ENCODE measurements around the gene TBCB. TPM values are rescaled to one million over a fixed set of nuclear protein-coding genes. Genes with fewer than 3 reads are reported as not detected.

Gene TBCB
- total and polyA plus RNA-seq, 2 experiments from 2014 or later: 177 to 268 TPM

DNA sequence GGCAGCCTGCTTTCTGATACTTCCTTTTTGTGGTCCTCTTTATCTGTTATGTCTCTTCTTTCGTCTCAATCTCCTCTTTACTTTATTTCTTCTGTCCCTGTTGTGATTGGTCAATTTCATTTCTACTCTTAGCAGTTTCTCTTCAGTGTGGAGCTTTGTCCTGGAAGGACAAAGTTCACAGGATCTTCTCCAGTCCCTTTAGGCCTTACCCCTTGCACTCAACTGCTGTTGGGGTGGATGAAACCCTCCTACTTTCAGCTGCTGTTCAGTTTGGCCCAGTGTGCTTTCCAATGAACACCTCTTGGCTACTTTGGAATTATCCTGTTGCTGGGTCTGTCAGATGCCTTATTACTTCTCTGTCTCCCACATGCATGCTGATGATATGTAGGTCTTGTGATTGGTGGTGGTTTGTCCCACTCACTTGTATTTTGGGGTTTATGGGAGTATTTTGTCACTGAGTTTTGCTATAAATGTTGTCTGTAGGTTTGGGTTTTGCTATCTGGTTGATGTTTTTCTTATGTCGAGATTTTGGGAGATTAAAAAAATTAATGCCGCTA, 35.8 kb upstream of the TBCB start:
- H3K4me3 ChIP-seq: no peak overlapping the region
- no peaks in the 10 kb centered on the region for H3K27me3 ChIP-seq
- no peak for DNase-seq (ENCODE audit: low read depth in 1 of 2, low spot score in 1 of 2)
- H3K9me3 ChIP-seq (ENCODE audit: low read depth): no peaks in the 10 kb centered on the region
- H3K27ac ChIP-seq: no peak overlapping the region
- H3K4me1 ChIP-seq (ENCODE audit: low read depth): no peaks in the 10 kb centered on the region
- TF ChIP-seq CTCF (IDR thresholded peaks at IDR 0.05; ENCODE audit: low read depth, low read length): no peak
- H3K36me3 ChIP-seq: no peaks in the 10 kb centered on the region

- Histone ChIP-seq H3K36me3 (no peaks in the 10 kb centered on the region), H3K4me1 (ENCODE audit: low read depth) (no peaks in the 10 kb centered on the region)
- TF ChIP-seq CTCF (IDR thresholded peaks at IDR 0.05; ENCODE audit: low read depth, low read length): no peak
These were observed 33.9 kb upstream of the TBCB start for GRCh38 chr19:36081385-36081784.

DNA sequence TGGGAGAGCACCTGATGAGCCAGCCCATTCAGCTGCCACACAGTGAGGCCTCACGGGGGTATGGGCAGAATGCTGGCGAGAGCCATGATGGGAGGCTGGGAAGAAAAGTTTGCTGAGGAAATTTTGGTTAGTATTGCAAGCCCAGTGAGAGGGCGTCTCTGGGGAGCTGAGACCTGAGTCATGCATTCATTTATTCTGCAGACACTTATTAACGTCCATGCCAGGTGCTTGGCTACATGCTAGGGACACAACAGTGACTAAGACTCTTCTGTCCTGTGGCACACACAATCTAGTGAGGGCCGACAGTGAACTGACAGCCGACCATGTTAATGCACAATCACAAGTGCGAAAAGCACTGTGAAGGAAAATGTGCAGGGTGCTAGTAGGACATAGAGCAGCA, 33.4 kb upstream of the TBCB start:
- H3K27ac ChIP-seq: no peak overlapping the region
- no peaks in the 10 kb centered on the region for H3K27me3 ChIP-seq
- H3K4me1 ChIP-seq (ENCODE audit: low read depth): no peaks in the 10 kb centered on the region
- no peak for DNase-seq (ENCODE audit: low read depth in 1 of 2, low spot score in 1 of 2)
- H3K36me3 ChIP-seq: no peaks in the 10 kb centered on the region
- no peak for TF ChIP-seq CTCF (IDR thresholded peaks at IDR 0.05; ENCODE audit: low read depth, low read length)
- H3K9me3 ChIP-seq (ENCODE audit: low read depth): no peaks in the 10 kb centered on the region
- no peak overlapping the region for H3K4me3 ChIP-seq

More at GRCh38 chr19:36081385-36081784, 33.9 kb upstream of the TBCB start:
- Histone ChIP-seq H3K9me3 (ENCODE audit: low read depth) (no peaks in the 10 kb centered on the region), H3K27me3 (no peaks in the 10 kb centered on the region), H3K27ac (no peak overlapping the region), H3K4me3 (no peak overlapping the region)
- no peak for DNase-seq (ENCODE audit: low read depth in 1 of 2, low spot score in 1 of 2)

DNA sequence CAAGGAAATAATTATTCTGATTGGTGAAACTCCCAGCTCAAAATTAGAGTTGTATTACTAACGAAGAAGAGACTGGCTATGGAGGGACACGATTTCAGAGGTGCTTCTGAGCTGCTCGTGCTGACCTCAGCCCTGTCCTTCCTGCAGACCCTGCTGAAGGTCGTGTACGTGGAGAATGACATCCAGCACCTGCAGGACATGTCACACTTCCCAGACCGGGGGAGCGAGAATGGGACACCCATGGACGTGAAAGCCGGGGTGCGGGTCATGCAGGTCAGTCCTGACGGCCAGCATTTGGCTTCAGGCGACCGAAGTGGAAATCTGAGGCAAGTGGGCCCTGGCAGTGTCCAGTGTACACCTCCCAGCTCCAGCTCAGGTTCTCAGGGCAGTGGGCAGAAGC, 32.4 kb upstream of the TBCB start:
- no peaks in the 10 kb centered on the region for H3K27me3 ChIP-seq
- no peaks in the 10 kb centered on the region for H3K9me3 ChIP-seq (ENCODE audit: low read depth)
- no peak overlapping the region for H3K27ac ChIP-seq
- no peaks in the 10 kb centered on the region for H3K4me1 ChIP-seq (ENCODE audit: low read depth)
- TF ChIP-seq CTCF (IDR thresholded peaks at IDR 0.05; ENCODE audit: low read depth, low read length): no peak
- no peak overlapping the region for H3K4me3 ChIP-seq
- DNase-seq (ENCODE audit: low read depth in 1 of 2, low spot score in 1 of 2): no peak
- H3K36me3 ChIP-seq: no peaks in the 10 kb centered on the region

DNA sequence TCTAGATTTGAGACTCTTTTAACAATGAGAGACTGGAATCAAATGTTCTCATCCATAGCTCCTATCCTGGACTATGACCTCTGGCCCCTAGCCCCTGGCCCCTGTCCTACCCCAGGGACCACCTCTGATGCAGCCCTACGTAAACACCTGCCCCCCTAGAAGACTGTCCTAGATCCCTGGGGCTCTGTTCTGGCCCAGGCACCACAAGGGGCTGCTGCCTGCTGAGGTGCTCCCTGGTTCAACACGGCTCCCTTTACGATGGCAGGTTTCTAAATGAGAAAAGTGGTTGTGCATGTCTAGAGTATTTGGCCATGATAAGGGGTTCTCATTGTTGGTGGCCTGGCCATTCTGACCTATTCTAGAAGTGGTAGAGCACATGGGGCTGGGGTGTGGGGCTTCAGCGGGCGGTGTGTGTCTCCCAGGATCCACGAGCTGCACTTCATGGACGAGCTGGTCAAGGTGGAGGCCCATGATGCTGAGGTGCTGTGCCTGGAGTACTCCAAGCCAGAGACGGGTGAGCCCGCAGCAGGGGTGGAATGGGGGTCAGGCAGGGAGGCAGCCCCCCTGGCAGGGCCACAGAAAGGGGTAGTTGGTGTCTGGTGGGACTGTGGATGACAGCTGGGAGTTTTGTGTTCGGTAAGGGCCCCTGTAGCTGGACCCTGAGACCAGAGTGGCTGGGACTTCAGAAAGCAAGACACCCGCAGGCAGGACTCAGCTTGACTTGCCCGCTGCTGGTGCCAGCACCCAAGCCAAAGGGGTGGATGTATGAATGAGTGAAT, 30.8 kb upstream of the TBCB start:
- H3K36me3 ChIP-seq: no peaks in the 10 kb centered on the region

More for the DNA sequence above, 30.8 kb upstream of the TBCB start:
- no peak overlapping the region for H3K4me3 ChIP-seq
- H3K4me1 ChIP-seq (ENCODE audit: low read depth): no peaks in the 10 kb centered on the region
- DNase-seq (ENCODE audit: low read depth in 1 of 2, low spot score in 1 of 2): no peak
- H3K27ac ChIP-seq: no peak overlapping the region
- H3K27me3 ChIP-seq: no peaks in the 10 kb centered on the region
- no peaks in the 10 kb centered on the region for H3K9me3 ChIP-seq (ENCODE audit: low read depth)
- TF ChIP-seq CTCF (IDR thresholded peaks at IDR 0.05; ENCODE audit: low read depth, low read length): no peak

Data from cardiac muscle cell (in vitro differentiated cells and primary cell).